ENCODE results near the gene SPAG16. TPM values are rescaled to one million over a fixed set of nuclear protein-coding genes. Genes with fewer than 3 reads are reported as not detected.

Gene SPAG16
- total and polyA plus RNA-seq, 5 donors, result 19.9 to 28.7 (median 23.2) TPM

DNA sequence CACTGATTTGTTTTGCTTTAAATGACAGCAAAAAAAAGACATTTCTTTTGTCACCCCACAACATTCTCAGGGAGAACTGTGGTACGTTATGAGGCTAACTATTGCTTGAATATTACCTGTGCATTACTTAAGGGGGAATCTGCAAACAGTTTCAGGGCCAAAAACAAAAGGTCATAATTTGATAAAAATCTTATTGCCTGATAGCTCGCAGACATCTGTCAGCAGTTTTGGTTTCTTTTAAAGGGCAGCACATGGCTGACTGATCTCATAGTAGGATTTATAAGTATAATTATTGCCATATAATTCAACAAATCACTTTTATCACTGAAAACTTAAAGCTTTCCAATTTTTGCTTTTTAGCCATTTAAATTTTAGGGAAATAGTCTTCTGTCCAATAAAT lies 900.2 kb downstream of the SPAG16 start:
- intact Hi-C loops (cut with DNase I), result no loop called here
- WGBS, result 74% methylated on average over 2 of the region's 2 CpGs
- Histone ChIP-seq H3K27ac (ENCODE audit: low read length) (no peak overlapping the region), H3K9me3 (ENCODE audit: control insufficient read depth, low read length) (no peaks in the 10 kb centered on the region), H3K4me3 (ENCODE audit: low read length) (no peak overlapping the region), H3K4me1 (ENCODE audit: control insufficient read depth, insufficient read depth, low read length) (no peaks in the 10 kb centered on the region), H3K27me3 (ENCODE audit: control insufficient read depth, insufficient read depth) (no peaks in the 10 kb centered on the region)
- ATAC-seq (no peak), DNase-seq (no peak)

DNA sequence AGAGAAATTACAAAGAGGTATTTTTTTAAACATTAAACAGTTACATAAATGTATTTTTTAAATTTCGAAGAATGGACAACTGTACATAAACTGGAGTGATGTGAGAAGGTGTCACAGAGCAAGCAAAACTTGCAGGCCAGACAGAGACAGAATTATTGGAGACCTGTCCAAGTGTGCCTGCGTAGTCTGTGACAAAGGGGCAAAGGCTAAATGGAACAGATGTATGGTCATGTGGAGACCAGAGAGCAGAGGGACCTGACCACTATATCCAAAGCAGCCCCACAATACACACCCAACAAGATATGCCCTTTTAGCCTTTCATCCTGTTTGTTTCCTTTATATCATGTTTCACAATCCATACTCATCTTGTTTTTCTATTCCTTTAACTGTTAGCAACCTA lies 901.3 kb downstream of the SPAG16 start:
- no peak for DNase-seq

DNA sequence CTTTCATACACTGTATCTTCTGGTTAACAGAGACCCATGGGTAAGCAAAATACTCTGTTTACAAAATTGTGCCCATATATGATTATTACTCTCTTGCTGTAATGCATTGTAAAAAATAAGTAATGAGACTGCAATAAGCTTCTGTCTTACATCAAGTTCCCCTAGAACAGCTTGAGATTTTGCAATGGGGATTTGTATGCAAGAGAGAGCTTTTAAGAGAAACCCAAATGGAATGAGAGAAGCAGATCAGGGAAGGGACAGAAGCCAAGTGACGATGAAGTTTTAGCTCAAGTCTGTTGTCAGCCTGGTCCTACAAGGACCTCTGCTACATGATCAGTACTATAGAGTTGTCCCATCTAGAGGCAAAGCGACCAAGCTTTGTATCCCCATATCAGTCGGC lies 908.4 kb downstream of the SPAG16 start:
- no peaks in the 10 kb centered on the region for H3K4me1 ChIP-seq (ENCODE audit: control insufficient read depth, insufficient read depth, low read length)
- H3K27me3 ChIP-seq (ENCODE audit: control insufficient read depth, insufficient read depth), result no peaks in the 10 kb centered on the region
- WGBS, result 86% methylated on average over 3 of the region's 3 CpGs
- ATAC-seq (no peak), DNase-seq (no peak)
- H3K4me3 ChIP-seq (ENCODE audit: low read length), result no peak overlapping the region
- intact Hi-C loops (cut with DNase I), result no loop called here
- H3K9me3 ChIP-seq (ENCODE audit: control insufficient read depth, low read length), result no peaks in the 10 kb centered on the region
- no peak overlapping the region for H3K27ac ChIP-seq (ENCODE audit: low read length)

More for the DNA sequence above, 901.3 kb downstream of the SPAG16 start:
- Histone ChIP-seq H3K9me3 (ENCODE audit: control insufficient read depth, low read length) (no peaks in the 10 kb centered on the region), H3K4me1 (ENCODE audit: control insufficient read depth, insufficient read depth, low read length) (no peaks in the 10 kb centered on the region), H3K27ac (ENCODE audit: low read length) (no peak overlapping the region), H3K4me3 (ENCODE audit: low read length) (no peak overlapping the region), H3K27me3 (ENCODE audit: control insufficient read depth, insufficient read depth) (no peaks in the 10 kb centered on the region)
- WGBS, result 73% methylated on average over 2 of the region's 2 CpGs
- no peak for ATAC-seq
- intact Hi-C loops (cut with DNase I), result no loop called here

DNA sequence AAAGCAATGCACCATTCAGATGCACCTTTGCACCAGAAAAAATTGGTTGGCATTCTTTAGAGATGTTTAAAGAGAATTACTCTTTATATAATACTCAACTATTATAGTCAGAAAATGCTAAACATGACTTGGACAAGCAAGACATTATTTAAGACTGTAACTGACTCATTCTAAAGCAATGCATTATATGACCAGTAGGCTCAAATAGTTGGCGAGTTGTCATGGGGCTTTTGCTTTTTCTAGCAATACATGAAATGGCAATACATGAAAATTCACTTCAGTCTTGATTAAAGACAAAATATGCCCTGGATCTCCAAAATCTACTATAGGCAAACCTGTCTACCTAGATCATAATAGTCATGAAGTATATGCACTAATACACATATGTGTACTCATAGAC lies 909.7 kb downstream of the SPAG16 start:
- H3K4me1 ChIP-seq (ENCODE audit: control insufficient read depth, insufficient read depth, low read length), result no peaks in the 10 kb centered on the region
- no peak overlapping the region for H3K4me3 ChIP-seq (ENCODE audit: low read length)
- no peaks in the 10 kb centered on the region for H3K9me3 ChIP-seq (ENCODE audit: control insufficient read depth, low read length)
- intact Hi-C loops (cut with DNase I), result no loop called here
- ATAC-seq, result no peak
- WGBS, result 73% methylated on average over 1 of the region's 1 CpG
- no peaks in the 10 kb centered on the region for H3K27me3 ChIP-seq (ENCODE audit: control insufficient read depth, insufficient read depth)
- no peak overlapping the region for H3K27ac ChIP-seq (ENCODE audit: low read length)
- DNase-seq, result no peak

DNA sequence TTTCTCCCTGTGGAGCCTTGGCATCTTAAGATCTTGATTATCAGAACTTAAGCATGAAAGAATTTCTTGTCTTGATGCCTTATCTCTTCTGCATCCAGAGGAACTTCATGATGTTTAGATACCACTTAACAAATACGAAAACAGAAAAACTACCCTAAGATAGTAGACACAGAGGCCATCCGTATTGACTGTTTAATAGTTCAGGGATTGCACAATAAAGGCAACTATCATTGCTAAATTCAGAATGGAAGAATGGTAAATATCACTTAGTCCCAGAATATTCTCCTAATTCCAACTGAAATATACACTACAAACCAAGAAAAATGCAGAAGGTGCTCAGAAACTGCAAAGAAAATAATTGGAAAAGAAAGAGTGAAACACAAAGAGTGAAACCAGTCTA lies 912.0 kb downstream of the SPAG16 start:
- DNase-seq (no peak), ATAC-seq (no peak)
- intact Hi-C loops (cut with DNase I), result no loop called here
- Histone ChIP-seq H3K27ac (ENCODE audit: low read length) (no peak overlapping the region), H3K9me3 (ENCODE audit: control insufficient read depth, low read length) (no peaks in the 10 kb centered on the region), H3K4me3 (ENCODE audit: low read length) (no peak overlapping the region), H3K4me1 (ENCODE audit: control insufficient read depth, insufficient read depth, low read length) (no peaks in the 10 kb centered on the region), H3K27me3 (ENCODE audit: control insufficient read depth, insufficient read depth) (no peaks in the 10 kb centered on the region)
- WGBS, result 55% methylated on average over 2 of the region's 2 CpGs

DNA sequence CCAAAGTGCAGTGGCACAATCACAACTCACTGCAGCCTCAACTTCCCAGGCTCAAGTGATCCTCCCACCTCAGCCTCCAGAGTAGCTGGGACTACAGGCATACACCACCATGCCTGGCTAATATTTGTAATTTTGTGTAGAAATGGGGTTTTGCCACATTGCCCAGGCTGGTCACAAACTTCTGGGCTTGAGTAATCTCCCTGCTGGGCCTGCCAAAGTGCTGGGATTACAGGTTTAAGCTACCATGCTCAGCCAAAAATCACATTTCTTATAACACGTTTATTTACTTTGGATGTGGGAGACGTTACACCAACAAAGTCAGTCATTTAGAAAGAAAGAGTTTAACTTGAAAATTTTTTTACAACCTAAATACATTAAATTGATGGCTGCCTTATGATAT lies 917.6 kb downstream of the SPAG16 start:
- ATAC-seq, result no peak
- 46% methylated on average over 2 of the region's 2 CpGs for WGBS
- DNase-seq, result no peak

DNA sequence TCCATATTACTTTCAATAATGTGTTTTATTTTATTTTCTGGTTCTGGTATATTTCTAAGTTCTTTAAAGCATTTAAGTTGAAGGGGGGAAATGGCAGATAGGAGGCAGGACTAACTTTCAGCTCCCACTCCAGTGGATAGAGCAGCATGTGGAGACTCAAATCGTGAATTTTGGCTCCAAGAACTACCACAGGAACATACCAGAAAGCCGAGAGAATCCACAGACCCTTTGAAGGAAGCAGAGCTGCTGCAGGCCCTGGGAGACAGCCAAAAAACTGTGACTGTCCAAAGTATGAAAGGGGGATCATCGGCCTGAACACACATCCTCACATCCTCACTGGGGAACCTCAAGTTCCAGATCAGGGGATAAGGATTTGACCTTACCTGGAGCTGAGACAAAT lies 919.0 kb downstream of the SPAG16 start:
- intact Hi-C loops (cut with DNase I), result no loop called here
- ATAC-seq, result no peak
- Histone ChIP-seq H3K4me3 (ENCODE audit: low read length) (no peak overlapping the region), H3K27ac (ENCODE audit: low read length) (no peak overlapping the region), H3K27me3 (ENCODE audit: control insufficient read depth, insufficient read depth) (no peaks in the 10 kb centered on the region), H3K9me3 (ENCODE audit: control insufficient read depth, low read length) (no peaks in the 10 kb centered on the region), H3K4me1 (ENCODE audit: control insufficient read depth, insufficient read depth, low read length) (no peaks in the 10 kb centered on the region)
- no peak for DNase-seq
- 20% methylated on average over 3 of the region's 3 CpGs for WGBS

More for the DNA sequence above, 917.6 kb downstream of the SPAG16 start:
- intact Hi-C loops (cut with DNase I), result no loop called here
- H3K4me1 ChIP-seq (ENCODE audit: control insufficient read depth, insufficient read depth, low read length), result no peaks in the 10 kb centered on the region
- H3K9me3 ChIP-seq (ENCODE audit: control insufficient read depth, low read length), result no peaks in the 10 kb centered on the region
- H3K27me3 ChIP-seq (ENCODE audit: control insufficient read depth, insufficient read depth), result no peaks in the 10 kb centered on the region
- H3K4me3 ChIP-seq (ENCODE audit: low read length), result no peak overlapping the region
- no peak overlapping the region for H3K27ac ChIP-seq (ENCODE audit: low read length)

DNA sequence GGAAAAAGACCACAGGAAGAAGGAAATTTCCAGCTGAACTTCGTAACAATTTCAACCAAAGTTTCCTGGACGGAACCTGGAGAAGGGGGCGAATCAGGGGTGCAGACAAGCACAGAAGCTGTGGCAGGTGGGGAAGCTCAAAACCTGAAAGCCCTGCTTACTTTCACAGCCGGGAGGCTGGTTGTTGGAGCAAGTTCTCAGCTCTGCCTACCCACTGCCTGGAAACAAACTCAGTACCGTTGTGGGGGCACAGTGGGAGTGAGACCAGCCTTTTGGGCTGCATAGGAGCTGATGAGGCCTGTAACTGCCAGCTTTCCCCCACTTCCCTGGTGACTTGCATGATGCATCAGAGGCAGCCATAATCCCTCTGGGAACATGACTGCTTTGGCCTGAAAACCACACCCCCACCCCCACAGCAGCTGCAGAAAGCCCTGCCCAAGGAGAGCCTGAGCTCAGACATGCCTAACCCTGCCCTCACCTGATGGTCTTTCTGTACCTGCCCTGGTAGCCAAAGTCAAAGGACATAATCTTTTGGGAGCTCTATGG lies 919.6 kb downstream of the SPAG16 start:
- Histone ChIP-seq H3K27me3 (ENCODE audit: control insufficient read depth, insufficient read depth) (no peaks in the 10 kb centered on the region), H3K9me3 (ENCODE audit: control insufficient read depth, low read length) (no peaks in the 10 kb centered on the region), H3K27ac (ENCODE audit: low read length) (no peak overlapping the region), H3K4me1 (ENCODE audit: control insufficient read depth, insufficient read depth, low read length) (no peaks in the 10 kb centered on the region), H3K4me3 (ENCODE audit: low read length) (no peak overlapping the region)
- WGBS, result 66% methylated on average over 5 of the region's 5 CpGs
- no peak for DNase-seq
- intact Hi-C loops (cut with DNase I), result no loop called here
- ATAC-seq, result no peak

DNA sequence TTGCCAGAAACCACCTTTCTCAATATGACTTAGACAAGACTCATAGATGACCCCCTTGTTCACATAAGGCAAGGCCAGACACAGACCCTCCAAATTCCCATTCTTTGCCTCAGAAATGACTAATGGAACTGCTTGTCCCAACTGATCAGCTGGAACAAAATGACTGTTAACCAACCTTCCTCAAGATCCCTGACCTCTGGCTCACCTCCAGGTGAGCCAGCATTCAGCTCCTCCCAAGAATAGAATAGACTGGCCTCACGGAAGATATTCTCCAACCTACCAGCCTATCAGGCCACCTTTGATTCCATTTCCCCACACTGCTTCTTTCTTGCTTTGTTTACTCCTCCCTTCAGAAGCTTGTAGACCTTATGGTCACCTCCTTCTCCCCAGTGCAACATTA lies 930.8 kb downstream of the SPAG16 start:
- no peak overlapping the region for H3K4me3 ChIP-seq (ENCODE audit: low read length)

DNA sequence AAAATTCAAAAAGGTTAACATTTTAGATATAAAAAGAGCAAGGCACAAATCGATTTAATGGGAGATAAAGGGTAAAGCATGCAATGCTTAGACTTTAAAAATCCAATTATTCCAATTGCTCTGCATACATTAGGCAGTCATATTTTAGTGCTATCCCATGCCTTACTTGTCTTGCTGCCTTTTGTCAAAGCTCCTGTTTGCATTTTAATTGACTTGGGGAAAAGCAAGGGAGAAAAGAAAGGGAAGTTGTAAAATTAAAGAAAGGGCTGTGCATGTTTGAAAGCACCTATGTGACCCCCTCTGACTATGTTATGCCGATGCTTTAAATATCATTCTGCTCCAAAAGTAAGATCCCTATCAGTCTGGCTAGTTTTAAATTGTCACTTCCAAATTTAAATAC lies 932.9 kb downstream of the SPAG16 start:
- Histone ChIP-seq H3K9me3 (ENCODE audit: control insufficient read depth, low read length) (no peaks in the 10 kb centered on the region), H3K27ac (ENCODE audit: low read length) (no peak overlapping the region), H3K4me1 (ENCODE audit: control insufficient read depth, insufficient read depth, low read length) (no peaks in the 10 kb centered on the region), H3K4me3 (ENCODE audit: low read length) (no peak overlapping the region), H3K27me3 (ENCODE audit: control insufficient read depth, insufficient read depth) (no peaks in the 10 kb centered on the region)
- intact Hi-C loops (cut with DNase I), result no loop called here
- WGBS, result 63% methylated on average over 2 of the region's 2 CpGs
- no peak for DNase-seq
- no peak for ATAC-seq

More for the DNA sequence above, 930.8 kb downstream of the SPAG16 start:
- intact Hi-C loops (cut with DNase I), result no loop called here
- Histone ChIP-seq H3K4me1 (ENCODE audit: control insufficient read depth, insufficient read depth, low read length) (no peaks in the 10 kb centered on the region), H3K9me3 (ENCODE audit: control insufficient read depth, low read length) (no peaks in the 10 kb centered on the region), H3K27ac (ENCODE audit: low read length) (no peak overlapping the region), H3K27me3 (ENCODE audit: control insufficient read depth, insufficient read depth) (no peaks in the 10 kb centered on the region)
- WGBS, result 62% methylated on average over 1 of the region's 1 CpG
- no peak for DNase-seq
- no peak for ATAC-seq

DNA sequence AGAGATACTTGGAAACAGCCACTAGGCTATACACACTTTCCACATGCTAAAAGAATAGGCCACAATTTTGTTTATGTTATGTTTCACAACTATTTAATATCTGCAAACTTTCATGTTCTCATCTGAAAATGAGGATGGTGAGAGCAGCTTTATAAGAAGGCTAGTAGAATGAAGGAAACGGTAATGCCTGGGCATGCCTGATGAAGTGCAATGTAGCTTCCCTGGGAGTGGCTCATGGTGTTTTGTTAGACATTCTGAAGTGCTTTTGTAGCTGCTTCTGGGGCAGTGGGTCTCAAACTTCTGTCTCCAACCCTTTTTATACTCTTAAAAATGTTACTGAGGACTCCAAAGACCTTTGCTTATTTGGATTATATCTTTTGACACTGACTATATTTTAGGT lies 933.3 kb downstream of the SPAG16 start:
- no peak for ATAC-seq
- intact Hi-C loops (cut with DNase I), result no loop called here
- H3K27me3 ChIP-seq (ENCODE audit: control insufficient read depth, insufficient read depth), result no peaks in the 10 kb centered on the region

DNA sequence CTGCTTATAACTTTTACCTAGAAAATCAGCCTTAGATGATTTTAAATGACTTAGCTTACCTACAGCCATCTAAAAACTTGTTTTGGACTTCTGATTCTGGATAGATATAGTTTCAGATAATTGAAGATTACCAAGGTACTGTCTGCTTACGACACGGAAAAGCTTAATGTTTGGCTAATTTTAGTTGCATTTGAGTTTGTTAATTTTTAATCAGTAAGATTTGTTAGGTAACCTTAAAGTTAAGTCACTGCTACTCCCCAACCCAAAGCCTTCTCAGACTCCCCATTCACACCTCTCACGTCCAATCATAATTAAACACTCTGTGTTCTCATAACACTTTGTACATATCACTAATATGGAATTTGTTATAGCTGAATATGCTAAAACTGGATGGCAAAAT lies 936.0 kb downstream of the SPAG16 start:
- no peak for DNase-seq

More for the DNA sequence above, 933.3 kb downstream of the SPAG16 start:
- no peak for DNase-seq
- Histone ChIP-seq H3K4me1 (ENCODE audit: control insufficient read depth, insufficient read depth, low read length) (no peaks in the 10 kb centered on the region), H3K27ac (ENCODE audit: low read length) (no peak overlapping the region), H3K9me3 (ENCODE audit: control insufficient read depth, low read length) (no peaks in the 10 kb centered on the region), H3K4me3 (ENCODE audit: low read length) (no peak overlapping the region)
- 64% methylated on average over 1 of the region's 1 CpG for WGBS

More for the DNA sequence above, 936.0 kb downstream of the SPAG16 start:
- intact Hi-C loops (cut with DNase I), result no loop called here
- H3K27me3 ChIP-seq (ENCODE audit: control insufficient read depth, insufficient read depth), result no peaks in the 10 kb centered on the region
- H3K27ac ChIP-seq (ENCODE audit: low read length), result no peak overlapping the region
- no peaks in the 10 kb centered on the region for H3K4me1 ChIP-seq (ENCODE audit: control insufficient read depth, insufficient read depth, low read length)
- 55% methylated on average over 3 of the region's 3 CpGs for WGBS
- no peaks in the 10 kb centered on the region for H3K9me3 ChIP-seq (ENCODE audit: control insufficient read depth, low read length)
- ATAC-seq, result no peak
- no peak overlapping the region for H3K4me3 ChIP-seq (ENCODE audit: low read length)

Data from right cardiac atrium (tissue), 5 donors.